Activated CD4-positive, alpha-beta T cell treated with anti-CD3 and anti-CD28 coated beads, Interleukin-2, amount 10 ng/mL, durations not matched to agents 7 days and 5 days (primary cell): Measurements from ENCODE around the gene MUC15. TPM values are rescaled to one million over a fixed set of nuclear protein-coding genes. Genes with fewer than 3 reads are reported as not detected.

Experiments
- CTCF ChIA-PET: fragments of 350-600 bp; sonication (Branson Sonifier 250); formaldehyde crosslinking; loops from one replicate; lab custom pipeline; 2021; ENCODE audit warnings: antibody characterized with exemption; lab: Charles Lee
- POLR2A ChIA-PET: fragments of 350-600 bp; sonication (Branson Sonifier 250); formaldehyde crosslinking; loops from one replicate; lab custom pipeline; 2021; ENCODE audit warnings: antibody characterized with exemption; lab: Charles Lee
- DNase-seq: peaks from one replicate; pipeline ENCODE4 v3.0.0-alpha.2; 2020
- H3K27ac Mint-ChIP-seq: one replicate; pipeline ENCODE4 v1.8.0; 2021; ENCODE audit warnings: mild to moderate bottlenecking, moderate library complexity, mixed read lengths
- H3K27me3 Mint-ChIP-seq: one replicate; pipeline ENCODE4 v1.8.0; 2021; ENCODE audit warnings: mixed read lengths
- H3K36me3 Mint-ChIP-seq: one replicate; pipeline ENCODE4 v1.8.0; 2021; ENCODE audit warnings: low read depth, mixed read lengths
- H3K4me1 Mint-ChIP-seq: one replicate; pipeline ENCODE4 v1.8.0; 2021; ENCODE audit warnings: mixed read lengths
- H3K4me3 Mint-ChIP-seq: one replicate; pipeline ENCODE4 v1.8.0; 2021; ENCODE audit warnings: mild to moderate bottlenecking, moderate library complexity, mixed read lengths
- H3K9me3 Mint-ChIP-seq: one replicate; pipeline ENCODE4 v1.8.0; 2021; ENCODE audit warnings: mixed read lengths
- total RNA-seq, 2 experiments: library from RNA; stranded (reverse); gene quantifications; one replicate each; pipeline ENCODE4 v1.2.3, GENCODE V29; 2021

MUC15 gene
- total RNA-seq, 2 experiments from 2014 or later, result not detected

GRCh38 chr11:26554455-26554854, 17.6 kb downstream of the MUC15 start:
- Mint-ChIP-seq H3K27me3 (no peaks in the 10 kb centered on the region), H3K27ac (no peak overlapping the region), H3K4me3 (no peak overlapping the region), H3K9me3 (no peaks in the 10 kb centered on the region), H3K36me3 (no peaks in the 10 kb centered on the region), H3K4me1 (no peaks in the 10 kb centered on the region)
- no peak for DNase-seq
- ChIA-PET CTCF (no interaction called here), POLR2A (no interaction called here)

GRCh38 chr11:26553182-26553581, 18.9 kb downstream of the MUC15 start:
- ChIA-PET POLR2A (no interaction called here), CTCF (no interaction called here)
- Mint-ChIP-seq H3K4me1 (no peaks in the 10 kb centered on the region), H3K4me3 (no peak overlapping the region), H3K9me3 (no peaks in the 10 kb centered on the region), H3K36me3 (no peaks in the 10 kb centered on the region), H3K27me3 (no peaks in the 10 kb centered on the region), H3K27ac (no peak overlapping the region)
- no peak for DNase-seq

GRCh38 chr11:26551186-26551801, 20.8 kb downstream of the MUC15 start:
- no peaks in the 10 kb centered on the region for H3K4me1 Mint-ChIP-seq
- ChIA-PET CTCF (no interaction called here), POLR2A (no interaction called here)
- no peaks in the 10 kb centered on the region for H3K27me3 Mint-ChIP-seq
- H3K27ac Mint-ChIP-seq, result no peak overlapping the region
- H3K36me3 Mint-ChIP-seq, result no peaks in the 10 kb centered on the region
- H3K9me3 Mint-ChIP-seq, result no peaks in the 10 kb centered on the region
- no peak for DNase-seq
- H3K4me3 Mint-ChIP-seq, result no peak overlapping the region

GRCh38 chr11:26550022-26550421, 22.0 kb downstream of the MUC15 start:
- Mint-ChIP-seq H3K36me3 (no peaks in the 10 kb centered on the region), H3K27ac (no peak overlapping the region), H3K9me3 (no peaks in the 10 kb centered on the region), H3K4me3 (no peak overlapping the region), H3K27me3 (no peaks in the 10 kb centered on the region), H3K4me1 (no peaks in the 10 kb centered on the region)
- ChIA-PET POLR2A (no interaction called here), CTCF (no interaction called here)
- DNase-seq, result no peak

GRCh38 chr11:26549176-26549575, 22.9 kb downstream of the MUC15 start:
- H3K4me3 Mint-ChIP-seq, result no peak overlapping the region
- DNase-seq, result no peak
- H3K9me3 Mint-ChIP-seq, result no peaks in the 10 kb centered on the region
- ChIA-PET POLR2A (no interaction called here), CTCF (no interaction called here)
- no peak overlapping the region for H3K27ac Mint-ChIP-seq
- H3K4me1 Mint-ChIP-seq, result no peaks in the 10 kb centered on the region
- no peaks in the 10 kb centered on the region for H3K27me3 Mint-ChIP-seq
- H3K36me3 Mint-ChIP-seq, result no peaks in the 10 kb centered on the region

- H3K36me3 Mint-ChIP-seq, result no peaks in the 10 kb centered on the region
- H3K27ac Mint-ChIP-seq, result no peak overlapping the region
- CTCF ChIA-PET, result no interaction called here
- no peak overlapping the region for H3K4me3 Mint-ChIP-seq
- POLR2A ChIA-PET, result no interaction called here
- H3K4me1 Mint-ChIP-seq, result no peaks in the 10 kb centered on the region
- no peak for DNase-seq
- H3K9me3 Mint-ChIP-seq, result peaks cover 3% of the 10 kb centered on the region
- no peaks in the 10 kb centered on the region for H3K27me3 Mint-ChIP-seq
Measured at GRCh38 chr11:26541870-26542269, 30.2 kb downstream of the MUC15 start.

GRCh38 chr11:26539517-26539916, 32.5 kb downstream of the MUC15 start:
- Mint-ChIP-seq H3K4me1 (no peaks in the 10 kb centered on the region), H3K27me3 (no peaks in the 10 kb centered on the region), H3K27ac (no peak overlapping the region), H3K36me3 (no peaks in the 10 kb centered on the region), H3K9me3 (peaks cover 3% of the 10 kb centered on the region), H3K4me3 (no peak overlapping the region)
- DNase-seq, result no peak
- ChIA-PET POLR2A (no interaction called here), CTCF (no interaction called here)

- H3K9me3 Mint-ChIP-seq, result peaks cover 3% of the 10 kb centered on the region
- ChIA-PET POLR2A (no interaction called here), CTCF (no interaction called here)
- H3K36me3 Mint-ChIP-seq, result no peaks in the 10 kb centered on the region
- H3K4me3 Mint-ChIP-seq, result no peak overlapping the region
- no peak for DNase-seq
- no peaks in the 10 kb centered on the region for H3K4me1 Mint-ChIP-seq
- no peak overlapping the region for H3K27ac Mint-ChIP-seq
- H3K27me3 Mint-ChIP-seq, result no peaks in the 10 kb centered on the region
Measured at GRCh38 chr11:26537341-26537740, 34.7 kb downstream of the MUC15 start.

- Mint-ChIP-seq H3K27me3 (no peaks in the 10 kb centered on the region), H3K4me3 (no peak overlapping the region), H3K4me1 (no peaks in the 10 kb centered on the region), H3K27ac (no peak overlapping the region), H3K36me3 (no peaks in the 10 kb centered on the region), H3K9me3 (no peaks in the 10 kb centered on the region)
- POLR2A ChIA-PET, result no interaction called here
- no peak for DNase-seq
- CTCF ChIA-PET, result no interaction called here
Measured at GRCh38 chr11:26527685-26528084, 44.4 kb downstream of the MUC15 start.

GRCh38 chr11:26522912-26523610, 49.0 kb downstream of the MUC15 start:
- Mint-ChIP-seq H3K4me3 (no peak overlapping the region), H3K4me1 (no peaks in the 10 kb centered on the region), H3K27ac (no peak overlapping the region), H3K9me3 (no peaks in the 10 kb centered on the region), H3K36me3 (no peaks in the 10 kb centered on the region), H3K27me3 (no peaks in the 10 kb centered on the region)
- CTCF ChIA-PET, result no interaction called here
- no peak for DNase-seq
- POLR2A ChIA-PET, result no interaction called here

GRCh38 chr11:26519469-26519868, 52.6 kb downstream of the MUC15 start:
- POLR2A ChIA-PET, result no interaction called here
- no peak for DNase-seq
- no peaks in the 10 kb centered on the region for H3K4me1 Mint-ChIP-seq
- CTCF ChIA-PET, result no interaction called here
- H3K27me3 Mint-ChIP-seq, result no peaks in the 10 kb centered on the region
- no peaks in the 10 kb centered on the region for H3K36me3 Mint-ChIP-seq
- no peak overlapping the region for H3K27ac Mint-ChIP-seq
- H3K4me3 Mint-ChIP-seq, result no peak overlapping the region
- no peaks in the 10 kb centered on the region for H3K9me3 Mint-ChIP-seq

GRCh38 chr11:26512196-26512595, 59.9 kb downstream of the MUC15 start:
- POLR2A ChIA-PET, result no interaction called here
- no peaks in the 10 kb centered on the region for H3K9me3 Mint-ChIP-seq
- no peak overlapping the region for H3K4me3 Mint-ChIP-seq

GRCh38 chr11:26510756-26511155, 61.3 kb downstream of the MUC15 start:
- POLR2A ChIA-PET, result no interaction called here
- Mint-ChIP-seq H3K27ac (no peak overlapping the region), H3K36me3 (no peaks in the 10 kb centered on the region), H3K9me3 (no peaks in the 10 kb centered on the region), H3K4me1 (no peaks in the 10 kb centered on the region), H3K27me3 (no peaks in the 10 kb centered on the region), H3K4me3 (no peak overlapping the region)
- CTCF ChIA-PET, result no interaction called here
- no peak for DNase-seq

More at GRCh38 chr11:26512196-26512595, 59.9 kb downstream of the MUC15 start:
- Mint-ChIP-seq H3K36me3 (no peaks in the 10 kb centered on the region), H3K27me3 (no peaks in the 10 kb centered on the region), H3K27ac (no peak overlapping the region), H3K4me1 (no peaks in the 10 kb centered on the region)
- CTCF ChIA-PET, result no interaction called here
- no peak for DNase-seq

- Mint-ChIP-seq H3K27me3 (no peaks in the 10 kb centered on the region), H3K36me3 (no peaks in the 10 kb centered on the region), H3K9me3 (no peaks in the 10 kb centered on the region), H3K27ac (no peak overlapping the region), H3K4me1 (no peaks in the 10 kb centered on the region), H3K4me3 (no peak overlapping the region)
- ChIA-PET POLR2A (no interaction called here), CTCF (no interaction called here)
- no peak for DNase-seq
Measured at GRCh38 chr11:26510164-26510563, 61.9 kb downstream of the MUC15 start.
